Sigmoid colon (tissue), 7 donors: ENCODE data around the gene LEMD2. TPM values are rescaled to one million over a fixed set of nuclear protein-coding genes. Genes with fewer than 3 reads are reported as not detected.

ENCODE experiments used
- DNase-seq: peaks from one replicate; pipeline ENCODE4 v3.0.0-alpha.2; 2019
- H3K27ac ChIP-seq, 4 donors: fragments of 200-600 bp; sonication (generic); one replicate each; pipeline ENCODE4 v1.5.1; 2016 to 2019; ENCODE audit warnings: mild to moderate bottlenecking in 1 of 4
- H3K27me3 ChIP-seq, 3 donors: fragments of 200-600 bp; sonication (generic); one replicate each; pipeline ENCODE4 v1.5.1; 2019; ENCODE audit warnings: mild to moderate bottlenecking in 1 of 3
- H3K36me3 ChIP-seq, 4 donors: fragments of 200-600 bp; sonication (generic); one replicate each; pipeline ENCODE4 v1.5.1; 2016 to 2019
- H3K4me1 ChIP-seq, 4 donors: fragments of 200-600 bp; sonication (generic); one replicate each; pipeline ENCODE4 v1.5.1; 2017 to 2019
- H3K4me3 ChIP-seq, 4 donors: fragments of 200-600 bp; sonication (generic); one replicate each; pipeline ENCODE4 v1.5.1; 2017 to 2019; ENCODE audit warnings: mild to moderate bottlenecking in 2 of 4, moderate library complexity in 1 of 4
- H3K9me3 ChIP-seq, 4 donors: fragments of 200-600 bp in 3 of 4; sonication (generic) in 3 of 4; one replicate each; pipeline versions ENCODE4 v1.5.1 to v1.6.1; 2013 to 2019
- EP300 ChIP-seq, 4 donors: sonication (generic); formaldehyde crosslinking; IDR thresholded peaks; one replicate each; pipeline ENCODE4 v1.6.1; 2017; ENCODE audit warnings: antibody characterized with exemption in 4 of 4
- POLR2A ChIP-seq, 2 donors: fragments of 450-650 bp; IDR thresholded peaks; one replicate each; pipeline ENCODE4 v1.6.1; 2016; ENCODE audit warnings: antibody characterized with exemption in 2 of 2, mild to moderate bottlenecking in 2 of 2, moderate library complexity in 2 of 2
- POLR2AphosphoS5 ChIP-seq, 4 donors: sonication (generic); formaldehyde crosslinking; IDR thresholded peaks; one replicate each; pipeline ENCODE4 v1.6.1; 2017; ENCODE audit warnings: antibody characterized with exemption in 4 of 4
- WGBS, 2 donors: extraction: QIAGEN DNeasy Blood & Tissue Kit; methylation state at CpG; one replicate each; pipeline ENCODE4 v1.1.7; 2013; 5-methylcytosine and 5-hydroxymethylcytosine counted together
- intact Hi-C: fragments of 100-400 bp; cut with DNase I; formaldehyde crosslinking; loops from one replicate; pipeline ENCODE4 v1.15.1; 2023
- polyA plus RNA-seq, 3 donors: library from polyadenylated mRNA; stranded (reverse); fragments of 200-250 nt; gene quantifications; one replicate each; pipeline ENCODE4 v1.2.3, GENCODE V29; 2013
- total RNA-seq, 4 donors: library from RNA; depleted of rRNA; stranded (reverse); fragments of >200 nt; gene quantifications; one replicate each; pipeline ENCODE4 v1.1.0, GENCODE V29; 2016
- TF ChIP-seq, protein P1 (sequence below), 4 experiments: fragments of 450-650 bp in 3 of 4; fragments of 200-600 bp in 1 of 4; IDR thresholded peaks; one replicate each; pipeline ENCODE4 v1.5.1; 2016 to 2019; ENCODE audit warnings: antibody characterized with exemption in 4 of 4, mild to moderate bottlenecking in 3 of 4, moderate library complexity in 2 of 4
- donor health status: healthy with polysubstance abuse.
- donor health status: Bipolar disorder and iron deficiency.
- donor health status: healthy.

Gene LEMD2
- total RNA-seq (10 to 100 TPM; 31.8 to 42.7 (median 38.8) TPM), polyA plus RNA-seq (10 to 100 TPM; 17.6 to 71.6 (median 18.0) TPM)

DNA sequence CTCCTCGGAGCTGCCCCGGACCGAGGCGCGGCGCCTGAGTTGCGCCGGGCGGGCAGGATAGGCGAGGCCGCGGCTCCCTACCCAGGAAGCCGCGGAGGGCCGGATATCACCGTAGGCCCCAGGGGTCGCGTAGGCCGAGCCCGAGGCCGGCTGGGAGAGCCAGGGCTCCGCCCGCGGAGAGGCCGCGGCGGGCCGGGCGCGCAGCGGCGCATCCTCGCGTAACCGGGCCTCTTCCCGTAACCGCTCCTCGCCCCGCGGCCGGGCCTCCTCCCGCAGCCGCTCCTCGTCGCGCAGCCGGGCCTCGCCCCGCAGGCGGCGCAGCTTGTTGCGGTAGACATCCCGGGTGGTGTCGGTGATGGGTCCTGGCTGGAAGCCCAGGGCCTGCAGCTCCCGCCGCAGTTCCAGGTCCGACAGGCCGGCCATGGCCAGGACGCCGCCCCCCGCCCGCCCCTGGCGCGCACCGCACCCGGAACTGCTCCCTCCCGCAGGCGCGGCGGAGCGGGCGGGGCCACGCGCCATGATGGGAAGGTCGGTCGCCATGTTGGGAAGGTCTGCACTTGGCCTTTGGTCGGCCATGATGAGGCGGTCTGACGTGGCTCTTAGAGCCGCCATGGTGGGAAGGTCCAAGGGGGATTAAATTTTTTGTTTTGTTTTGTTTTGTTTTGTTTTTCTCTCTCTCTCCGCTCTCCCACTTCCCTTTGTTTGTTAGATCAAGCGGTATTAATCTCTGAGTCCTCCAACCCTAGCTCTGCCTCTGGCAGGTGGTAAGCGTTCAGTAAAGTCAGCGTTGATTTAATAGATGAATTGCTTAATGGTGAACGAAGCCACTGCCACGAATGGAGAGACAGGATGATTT, at the start of gene LEMD2:
TSS of gene LEMD2 (minus strand) at position 437 of the 856 bp plus-strand sequence. CDS start at position 423, 14 bp downstream.
- WGBS, 2 donors, result 4% methylated on average over 86 of the region's 86 CpGs
- Histone ChIP-seq H3K4me1 (peaks cover 0 to 44% (median 38%) of the 10 kb centered on the region in 4 donors), H3K4me3 (peak within 1 kb of the TSS; percentile 60 to 92 (median 85)), H3K9me3 (no peaks in the 10 kb centered on the region), H3K36me3 (peaks cover 5 to 15% (median 10%) of the 10 kb centered on the region in 4 donors), H3K27ac (peak within 1 kb of the TSS; percentile 94 to 99 (median 98)), H3K27me3 (peaks cover 0 to 10% (median 0%) of the 10 kb centered on the region in 3 donors)
- DNase-seq, result peak; percentile 97
- intact Hi-C loops, result loop anchor here (1.0 to 5.0 kb wide), 5 partner anchors 38 to 217 kb away; no protein-coding TSS in a partner anchor
- TF ChIP-seq POLR2A (IDR thresholded peaks at IDR 0.05) (peak; percentile 55 to 68), POLR2AphosphoS5 (IDR thresholded peaks at IDR 0.05) (peak; percentile 96 to 99 (median 98)), EP300 (IDR thresholded peaks at IDR 0.05) (no peak)
- TF ChIP-seq, protein P1, sequence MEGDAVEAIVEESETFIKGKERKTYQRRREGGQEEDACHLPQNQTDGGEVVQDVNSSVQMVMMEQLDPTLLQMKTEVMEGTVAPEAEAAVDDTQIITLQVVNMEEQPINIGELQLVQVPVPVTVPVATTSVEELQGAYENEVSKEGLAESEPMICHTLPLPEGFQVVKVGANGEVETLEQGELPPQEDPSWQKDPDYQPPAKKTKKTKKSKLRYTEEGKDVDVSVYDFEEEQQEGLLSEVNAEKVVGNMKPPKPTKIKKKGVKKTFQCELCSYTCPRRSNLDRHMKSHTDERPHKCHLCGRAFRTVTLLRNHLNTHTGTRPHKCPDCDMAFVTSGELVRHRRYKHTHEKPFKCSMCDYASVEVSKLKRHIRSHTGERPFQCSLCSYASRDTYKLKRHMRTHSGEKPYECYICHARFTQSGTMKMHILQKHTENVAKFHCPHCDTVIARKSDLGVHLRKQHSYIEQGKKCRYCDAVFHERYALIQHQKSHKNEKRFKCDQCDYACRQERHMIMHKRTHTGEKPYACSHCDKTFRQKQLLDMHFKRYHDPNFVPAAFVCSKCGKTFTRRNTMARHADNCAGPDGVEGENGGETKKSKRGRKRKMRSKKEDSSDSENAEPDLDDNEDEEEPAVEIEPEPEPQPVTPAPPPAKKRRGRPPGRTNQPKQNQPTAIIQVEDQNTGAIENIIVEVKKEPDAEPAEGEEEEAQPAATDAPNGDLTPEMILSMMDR (IDR thresholded peaks at IDR 0.05), result no peak

DNA sequence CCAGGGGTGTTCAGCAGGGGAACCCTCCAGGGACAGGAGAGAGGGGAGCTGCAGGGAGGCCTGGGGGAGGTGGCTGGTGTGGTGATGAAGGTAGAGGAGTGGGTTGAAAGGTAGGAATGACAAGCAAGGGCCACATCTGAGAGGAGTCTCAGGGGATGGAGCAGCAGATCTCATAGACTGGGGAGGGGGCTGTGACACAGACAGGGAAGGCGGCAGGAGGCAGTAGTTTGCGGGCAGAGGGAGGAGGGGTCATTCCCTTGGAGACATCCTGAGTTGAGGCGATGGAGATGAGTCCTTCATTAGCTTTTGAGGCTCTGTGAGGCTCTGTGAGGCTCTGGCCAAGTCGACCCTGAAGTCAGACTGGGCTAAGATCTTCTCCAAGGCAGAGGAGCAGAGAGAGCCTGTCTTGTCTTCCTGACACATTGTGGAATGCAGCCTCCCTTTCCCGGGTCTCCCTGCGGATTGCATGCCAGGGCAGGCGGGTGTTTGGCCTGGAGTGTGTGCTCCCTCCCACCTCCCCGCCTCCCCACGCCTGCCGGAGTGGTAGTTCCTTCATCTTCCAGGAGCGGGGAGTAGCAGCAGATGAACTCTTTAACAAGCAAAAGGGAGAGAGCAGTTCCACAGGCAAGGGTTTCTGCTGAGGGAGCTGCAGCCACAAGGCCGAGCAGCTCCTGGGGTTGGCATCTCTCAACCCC, 49.2 kb upstream of the LEMD2 start:
- TF ChIP-seq, protein P1 (IDR thresholded peaks at IDR 0.05), result no peak
- no peak for TF ChIP-seq POLR2AphosphoS5 (IDR thresholded peaks at IDR 0.05)
- no peak for TF ChIP-seq EP300 (IDR thresholded peaks at IDR 0.05)
- TF ChIP-seq POLR2A (IDR thresholded peaks at IDR 0.05), result no peak
- 73 to 76% methylated on average over 12 of the region's 12 CpGs for WGBS, 2 donors
- Histone ChIP-seq H3K27me3 (no peaks in the 10 kb centered on the region), H3K27ac (no peak overlapping the region), H3K4me3 (no peak overlapping the region), H3K36me3 (no peaks in the 10 kb centered on the region), H3K9me3 (peaks cover 0 to 2% (median 0%) of the 10 kb centered on the region in 4 donors), H3K4me1 (peaks cover 0 to 39% (median 24%) of the 10 kb centered on the region in 4 donors)
- no peak for DNase-seq
- intact Hi-C loops, result no loop called here

DNA sequence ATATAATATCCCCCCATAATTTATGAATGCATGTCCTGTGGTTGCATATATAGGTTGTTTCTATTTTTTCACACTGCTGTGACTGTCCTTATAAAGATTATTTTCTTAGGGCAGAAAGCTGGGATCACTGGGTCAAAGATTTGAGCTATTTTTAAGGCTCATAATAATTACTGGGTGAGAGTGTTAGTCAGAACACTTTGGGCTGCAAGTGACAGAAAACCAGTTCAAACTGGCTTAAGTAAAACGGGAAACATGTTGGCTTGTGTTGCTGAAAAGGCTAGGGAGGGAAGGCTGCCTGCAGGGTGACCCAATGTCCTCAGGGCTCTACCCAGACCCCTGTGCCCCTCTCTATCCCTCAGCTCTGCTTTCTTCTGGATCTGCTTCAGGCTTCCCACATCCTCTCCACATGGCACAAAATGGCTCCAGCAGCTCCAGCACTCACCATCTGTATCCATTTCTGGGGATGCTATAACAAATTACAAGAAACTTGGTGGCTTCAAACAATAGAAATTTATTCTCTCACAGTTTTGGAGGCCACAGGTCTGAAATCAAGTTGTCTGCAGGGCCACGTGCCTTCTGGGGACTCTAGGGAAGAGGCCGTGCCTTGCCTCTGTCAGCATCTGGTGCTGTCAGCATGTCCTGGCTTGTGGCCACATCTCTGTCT, 48.0 kb upstream of the LEMD2 start:
- Histone ChIP-seq H3K4me1 (peaks cover 0 to 32% (median 21%) of the 10 kb centered on the region in 4 donors), H3K27ac (no peak overlapping the region), H3K9me3 (peaks cover 0 to 2% (median 0%) of the 10 kb centered on the region in 4 donors), H3K4me3 (no peak overlapping the region), H3K36me3 (no peaks in the 10 kb centered on the region), H3K27me3 (no peaks in the 10 kb centered on the region)
- WGBS, 2 donors, result 83 to 84% methylated on average over 3 of the region's 3 CpGs
- TF ChIP-seq POLR2A (IDR thresholded peaks at IDR 0.05) (no peak), POLR2AphosphoS5 (IDR thresholded peaks at IDR 0.05) (no peak), EP300 (IDR thresholded peaks at IDR 0.05) (no peak)
- TF ChIP-seq, protein P1 (IDR thresholded peaks at IDR 0.05), result no peak
- intact Hi-C loops, result no loop called here
- no peak for DNase-seq
